Activated CD8-positive, alpha-beta memory T cell treated with anti-CD3 and anti-CD28 coated beads, Interleukin-2, amount 50 U/mL, for 24 hours (primary cell): Measurements from ENCODE around the gene RAMP1.

ENCODE experiments used
- DNase-seq: peaks from one replicate; pipeline ENCODE4 v3.0.0-alpha.2; 2020; ENCODE audit errors: extremely low read depth

RAMP1 gene

GRCh38 chr2:237876951-237877491, 17.6 kb downstream of the RAMP1 start:
- DNase-seq = no peak

DNA sequence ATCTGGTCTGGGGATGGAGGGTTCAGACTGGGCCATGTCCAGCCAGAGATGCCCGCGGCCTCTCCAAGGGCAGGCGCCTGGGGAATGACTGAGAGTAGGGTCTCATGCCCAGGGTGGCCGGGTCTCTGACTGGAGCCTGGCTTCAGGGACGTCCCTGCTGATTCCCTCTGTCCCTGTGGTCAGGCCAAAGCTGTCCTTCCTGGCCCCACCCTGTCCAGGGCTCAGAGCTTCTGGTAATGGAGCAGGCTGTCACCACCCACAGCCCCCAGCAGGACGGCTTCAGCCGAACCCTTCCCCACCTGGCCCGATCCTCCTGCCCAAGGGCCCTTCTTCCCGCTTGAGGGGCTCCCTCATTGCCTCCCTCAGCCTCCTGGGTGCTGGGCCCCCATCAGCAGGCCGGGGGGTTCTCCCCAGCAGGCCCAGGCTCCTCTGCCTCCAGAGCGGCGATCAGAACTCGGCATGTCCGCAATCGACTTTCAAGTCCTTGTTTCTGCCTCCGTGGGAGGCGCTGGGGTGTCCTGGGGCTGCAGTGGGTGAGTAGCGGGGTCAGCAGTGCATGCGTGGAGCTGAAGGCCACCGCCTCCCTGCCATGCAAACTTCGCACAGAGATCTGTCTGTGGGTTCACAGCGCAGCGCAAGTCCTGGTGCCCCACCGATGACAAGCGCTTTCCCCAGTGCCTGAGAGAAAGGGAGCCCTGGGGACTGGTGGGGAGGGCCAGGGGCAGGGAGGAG, 18.3 kb downstream of the RAMP1 start:
- no peak for DNase-seq

DNA sequence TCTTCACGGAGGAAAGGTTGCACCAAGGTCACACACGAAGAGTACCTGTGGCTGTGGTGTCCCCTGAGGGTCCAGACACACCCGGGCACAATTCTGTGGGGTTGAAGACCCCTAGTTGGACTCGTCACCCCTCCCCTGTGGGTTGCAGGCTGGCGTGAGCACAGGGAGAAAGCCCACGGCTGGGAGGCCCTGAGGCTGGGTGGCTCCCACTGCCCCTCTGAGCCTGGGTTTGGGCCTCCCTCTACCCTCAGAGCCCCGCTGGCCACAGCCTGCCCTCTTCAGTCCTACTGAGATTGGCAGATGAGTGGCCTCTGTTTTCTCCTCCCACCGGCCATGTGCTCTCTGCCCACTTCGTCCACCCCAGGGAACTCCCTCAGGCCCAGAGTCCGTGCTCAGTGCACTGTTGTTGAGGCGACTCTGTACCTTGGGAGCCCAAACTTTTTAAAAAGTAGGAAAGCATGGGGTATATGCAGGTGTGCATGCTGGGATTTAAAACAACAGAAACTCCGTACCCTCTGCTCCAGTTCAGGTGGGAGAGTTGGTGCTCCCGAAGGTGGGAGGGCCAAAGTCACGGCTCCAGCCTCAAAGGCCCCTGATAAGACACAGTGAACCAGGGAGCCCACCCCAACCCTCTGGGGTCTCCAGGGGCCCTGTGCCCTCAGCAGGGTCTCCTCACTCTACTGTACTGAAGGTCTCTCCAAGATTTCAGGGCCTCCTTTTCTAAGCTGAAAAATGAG, 19.1 kb downstream of the RAMP1 start:
- no peak for DNase-seq

GRCh38 chr2:237879058-237879430, 19.6 kb downstream of the RAMP1 start:
- DNase-seq = no peak

DNA sequence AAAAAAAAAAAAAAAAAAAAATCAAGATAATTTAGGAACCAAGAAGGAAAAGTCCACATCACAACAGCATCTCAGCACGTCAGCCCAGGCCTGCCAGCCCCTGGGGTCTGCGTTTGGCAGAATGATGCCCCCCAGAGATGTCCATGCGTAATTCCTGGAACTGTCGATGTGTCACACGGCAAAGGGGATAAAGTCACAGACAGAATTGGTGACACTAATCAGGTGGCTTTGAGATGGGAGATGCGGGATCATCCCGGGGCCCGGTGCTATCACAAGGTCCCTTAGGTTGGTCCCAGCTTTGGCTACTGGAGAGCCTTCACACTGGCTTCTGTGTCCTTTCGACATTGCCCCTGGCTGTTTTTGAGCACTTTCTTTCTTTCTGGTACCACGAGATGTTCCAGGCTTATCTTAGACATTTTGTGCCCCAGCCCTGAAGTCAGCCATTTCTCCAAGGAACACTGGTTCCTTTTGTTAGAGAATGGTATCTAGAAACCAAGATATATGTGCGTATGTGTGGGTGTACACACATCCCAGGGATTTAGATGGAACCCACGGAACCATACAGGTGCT, 20.7 kb downstream of the RAMP1 start:
- DNase-seq = no peak

- no peak for DNase-seq
These were observed 23.4 kb downstream of the RAMP1 start for GRCh38 chr2:237882510-237883481.

- no peak for DNase-seq
These were observed 24.6 kb downstream of the RAMP1 start for GRCh38 chr2:237883951-237884446.

- DNase-seq = no peak
These were observed 25.3 kb downstream of the RAMP1 start for GRCh38 chr2:237884681-237885080.

GRCh38 chr2:237885111-237885930, 25.9 kb downstream of the RAMP1 start:
- DNase-seq = no peak

GRCh38 chr2:237885931-237886684, 26.7 kb downstream of the RAMP1 start:
- DNase-seq = no peak

GRCh38 chr2:237886685-237887481, 27.5 kb downstream of the RAMP1 start:
- no peak for DNase-seq

GRCh38 chr2:237888389-237888788, 29.0 kb downstream of the RAMP1 start:
- no peak for DNase-seq

GRCh38 chr2:237889016-237889415, 29.6 kb downstream of the RAMP1 start:
- DNase-seq = no peak

- DNase-seq = no peak
These were observed 30.4 kb downstream of the RAMP1 start for GRCh38 chr2:237889811-237890210.

DNA sequence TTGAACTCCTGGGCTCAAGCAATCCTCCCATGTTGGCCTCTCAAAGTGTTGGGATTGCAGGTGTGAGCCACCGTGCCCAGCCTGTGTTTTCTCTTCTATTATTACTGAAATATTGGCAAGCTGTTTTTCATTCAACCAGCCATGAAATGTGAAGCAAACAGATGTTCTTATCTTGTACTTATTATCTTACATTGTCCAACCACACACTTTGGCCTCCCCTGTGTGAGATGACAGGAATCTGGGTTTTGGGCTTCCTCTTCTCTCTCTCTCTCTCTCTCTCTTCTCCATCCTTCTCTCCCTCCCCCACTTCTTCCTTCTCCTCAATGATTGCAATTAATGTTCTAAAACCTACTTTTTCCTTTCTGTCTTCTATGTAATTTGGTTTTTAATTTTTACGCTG, 33.1 kb downstream of the RAMP1 start:
- no peak for DNase-seq

GRCh38 chr2:237892984-237893595, 33.7 kb downstream of the RAMP1 start:
- DNase-seq = no peak

DNA sequence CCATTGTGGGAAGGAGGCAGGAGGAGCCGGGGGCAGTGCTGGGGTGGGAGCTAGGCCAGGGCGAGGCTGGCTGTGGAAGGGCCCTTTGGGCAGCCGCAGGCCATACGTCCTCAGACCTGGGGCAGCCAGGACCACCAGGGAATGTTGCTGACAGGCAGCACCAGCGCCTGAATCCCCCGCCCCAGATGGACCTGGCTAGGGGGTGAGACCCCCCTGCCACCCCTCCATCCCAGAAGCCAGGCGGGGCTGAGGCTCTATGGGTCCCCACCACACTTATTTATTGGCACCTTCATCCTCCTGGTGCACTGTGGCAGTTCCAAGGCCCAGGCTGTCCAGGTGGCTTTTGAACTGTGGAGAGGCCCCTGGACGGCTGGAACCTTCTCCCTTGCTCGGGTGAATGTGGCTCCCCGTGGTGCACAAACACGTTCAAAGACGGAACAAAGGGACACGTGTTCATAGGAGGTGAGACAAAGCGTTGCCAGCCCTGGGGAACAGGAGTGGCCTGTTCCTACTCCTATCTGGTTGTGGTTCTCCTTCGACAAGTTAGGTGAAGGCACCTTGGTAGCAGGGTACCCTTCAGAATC, 35.1 kb downstream of the RAMP1 start:
- no peak for DNase-seq

- no peak for DNase-seq
These were observed 35.6 kb downstream of the RAMP1 start for GRCh38 chr2:237894986-237895543.
